GM12875 (cell line): Measurements from ENCODE around the gene MAST3.

Source experiments
- H3K4me3 ChIP-seq: one replicate; pipeline ENCODE4 v1.5.1; 2011; ENCODE audit warnings: low read depth, low read length, control low read depth
- CTCF ChIP-seq: IDR thresholded peaks from 2 replicates; pipeline ENCODE4 v1.5.1; 2011; ENCODE audit warnings: low read depth, mild to moderate bottlenecking, control low read depth, inconsistent platforms, low read length, moderate library complexity, borderline replicate concordance; ENCODE audit not compliant: insufficient read depth

The MAST3 gene

GRCh38 chr19:18123819-18124218 is 26.2 kb downstream of the MAST3 start:
- H3K4me3 ChIP-seq, result no peak overlapping the region
- no peak for TF ChIP-seq CTCF

- H3K4me3 ChIP-seq, result no peak overlapping the region
- no peak for TF ChIP-seq CTCF
Measured at GRCh38 chr19:18126097-18126496, 28.5 kb downstream of the MAST3 start.

- no peak for TF ChIP-seq CTCF
- no peak overlapping the region for H3K4me3 ChIP-seq
Measured at GRCh38 chr19:18128044-18128443, 30.5 kb downstream of the MAST3 start.

- H3K4me3 ChIP-seq, result no peak overlapping the region
- no peak for TF ChIP-seq CTCF
Measured at GRCh38 chr19:18128805-18129204, 31.2 kb downstream of the MAST3 start.

GRCh38 chr19:18130523-18131242 is 33.1 kb downstream of the MAST3 start:
- H3K4me3 ChIP-seq, result no peak overlapping the region
- TF ChIP-seq CTCF, result no peak

GRCh38 chr19:18131841-18132596 is 34.4 kb downstream of the MAST3 start:
- no peak for TF ChIP-seq CTCF
- no peak overlapping the region for H3K4me3 ChIP-seq
